Measurements from ENCODE around the gene ACBD4. TPM values are rescaled to one million over a fixed set of nuclear protein-coding genes. Genes with fewer than 3 reads are reported as not detected.

ACBD4 gene
- total RNA-seq, 4 donors from 2014 or later, result 1.7 to 6.9 (median 4.5) TPM

DNA sequence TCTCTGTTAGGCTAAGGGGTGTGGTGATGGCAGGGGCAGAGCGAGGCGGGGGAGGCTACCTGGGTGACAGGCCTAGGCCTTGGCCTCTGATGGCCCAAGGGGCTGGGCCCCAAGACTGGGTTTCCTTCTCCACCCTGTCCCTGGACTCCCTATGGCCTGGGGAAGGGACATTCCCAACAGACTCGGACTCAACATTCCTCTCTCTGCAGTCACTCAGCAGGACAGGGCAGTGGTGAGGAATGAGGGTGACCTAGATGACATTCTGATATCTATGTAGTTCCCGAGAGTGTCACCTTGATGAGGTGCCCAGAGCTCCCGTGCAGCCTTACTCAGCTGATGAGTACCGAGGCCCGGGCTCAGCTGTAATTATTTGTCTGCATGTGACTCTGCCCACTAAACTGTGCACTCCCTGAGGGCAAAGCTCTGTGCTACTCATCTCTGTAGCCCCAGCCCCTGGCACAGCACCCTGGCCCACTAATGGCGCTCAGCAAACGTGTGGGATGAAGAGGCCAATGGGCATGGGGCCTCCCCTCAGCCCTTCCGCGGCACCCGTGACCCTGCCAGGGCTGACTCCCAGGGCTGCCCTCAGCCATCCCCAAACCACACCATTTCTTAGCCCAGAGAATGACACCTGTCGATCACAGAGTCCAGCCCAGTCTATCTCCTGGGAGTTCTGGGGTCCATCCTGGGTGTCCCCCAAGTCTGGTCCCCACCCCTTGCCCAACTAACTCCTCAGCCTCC is 5.4 kb upstream of the ACBD4 start:
- no peaks in the 10 kb centered on the region for H3K27me3 ChIP-seq
- intact Hi-C loops (cut with DNase I), result loop anchor here (5.0 kb wide), 1 partner anchor 353 kb away; no protein-coding TSS in a partner anchor
- no peak for DNase-seq
- peaks cover 37 to 72% (median 44%) of the 10 kb centered on the region in 3 donors for H3K4me1 ChIP-seq
- H3K36me3 ChIP-seq, result no peaks in the 10 kb centered on the region
- H3K4me3 ChIP-seq, result peak overlapping the region in 2 of 4 donors; percentile 12 to 78
- no peaks in the 10 kb centered on the region for H3K9me3 ChIP-seq
- WGBS, 2 donors, result 46 to 57% methylated on average over 10 of the region's 13 CpGs
- TF ChIP-seq POLR2A (IDR thresholded peaks at IDR 0.05), result no peak
- TF ChIP-seq, protein P1, sequence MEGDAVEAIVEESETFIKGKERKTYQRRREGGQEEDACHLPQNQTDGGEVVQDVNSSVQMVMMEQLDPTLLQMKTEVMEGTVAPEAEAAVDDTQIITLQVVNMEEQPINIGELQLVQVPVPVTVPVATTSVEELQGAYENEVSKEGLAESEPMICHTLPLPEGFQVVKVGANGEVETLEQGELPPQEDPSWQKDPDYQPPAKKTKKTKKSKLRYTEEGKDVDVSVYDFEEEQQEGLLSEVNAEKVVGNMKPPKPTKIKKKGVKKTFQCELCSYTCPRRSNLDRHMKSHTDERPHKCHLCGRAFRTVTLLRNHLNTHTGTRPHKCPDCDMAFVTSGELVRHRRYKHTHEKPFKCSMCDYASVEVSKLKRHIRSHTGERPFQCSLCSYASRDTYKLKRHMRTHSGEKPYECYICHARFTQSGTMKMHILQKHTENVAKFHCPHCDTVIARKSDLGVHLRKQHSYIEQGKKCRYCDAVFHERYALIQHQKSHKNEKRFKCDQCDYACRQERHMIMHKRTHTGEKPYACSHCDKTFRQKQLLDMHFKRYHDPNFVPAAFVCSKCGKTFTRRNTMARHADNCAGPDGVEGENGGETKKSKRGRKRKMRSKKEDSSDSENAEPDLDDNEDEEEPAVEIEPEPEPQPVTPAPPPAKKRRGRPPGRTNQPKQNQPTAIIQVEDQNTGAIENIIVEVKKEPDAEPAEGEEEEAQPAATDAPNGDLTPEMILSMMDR (IDR thresholded peaks at IDR 0.05), result no peak
- peak overlapping the region; percentile 85 to 99 (median 94) for H3K27ac ChIP-seq

DNA sequence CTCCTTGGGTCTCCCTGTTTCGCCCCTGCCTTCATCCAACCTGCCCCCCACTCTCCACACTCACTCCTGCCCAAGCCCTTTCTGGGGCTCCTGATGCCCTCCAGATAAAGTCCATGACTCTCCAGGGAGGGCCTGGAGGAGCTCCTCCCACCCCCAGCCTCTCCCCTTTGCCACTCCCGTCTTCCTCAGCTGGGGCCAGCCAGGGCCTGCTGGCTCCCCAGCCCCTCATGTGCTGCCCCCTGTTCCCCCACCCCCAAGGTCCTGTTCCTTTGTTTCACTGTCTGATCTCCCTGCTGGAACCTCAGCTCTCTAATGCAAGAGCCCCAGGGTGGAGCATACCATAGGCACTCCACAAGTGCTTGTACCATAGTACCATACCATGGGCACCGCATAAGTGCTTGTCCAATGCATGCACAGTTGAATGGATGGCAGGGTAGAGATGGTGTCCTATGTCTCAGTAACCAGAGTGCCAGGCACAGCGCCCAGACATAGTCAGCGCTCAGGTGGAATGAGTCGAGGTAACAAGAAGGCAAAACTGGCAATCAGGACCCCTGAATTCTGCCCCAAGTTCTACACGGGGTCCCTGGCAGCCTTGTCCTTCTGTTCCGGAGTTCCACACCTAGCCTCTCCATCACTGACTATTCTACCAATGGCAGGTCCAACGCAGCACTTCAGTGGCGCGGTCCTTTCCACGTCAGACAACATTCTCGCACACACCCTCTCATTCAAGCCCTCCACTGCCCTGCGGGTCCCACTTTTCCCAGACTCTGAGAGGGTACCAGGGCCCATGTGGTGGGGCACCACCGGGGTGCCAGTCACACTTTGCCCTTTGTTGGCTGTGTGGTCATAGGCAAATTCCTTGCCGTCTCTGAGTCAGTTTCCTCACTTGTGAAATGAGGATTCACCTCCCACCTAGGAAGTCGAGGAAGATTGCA is 4.5 kb upstream of the ACBD4 start:
- H3K27ac ChIP-seq, result peak overlapping the region; percentile 92 to 99 (median 98)
- no peaks in the 10 kb centered on the region for H3K27me3 ChIP-seq
- TF ChIP-seq, protein P1 (IDR thresholded peaks at IDR 0.05), result no peak
- no peak for TF ChIP-seq POLR2A (IDR thresholded peaks at IDR 0.05)
- peaks cover 34 to 76% (median 45%) of the 10 kb centered on the region in 3 donors for H3K4me1 ChIP-seq
- H3K9me3 ChIP-seq, result no peaks in the 10 kb centered on the region
- DNase-seq, result no peak
- intact Hi-C loops (cut with DNase I), result loop anchor here (5.0 kb wide), 1 partner anchor 354 kb away; no protein-coding TSS in a partner anchor
- WGBS, 2 donors, result 64 to 66% methylated on average over 13 to 14 of the region's 17 CpGs
- no peaks in the 10 kb centered on the region for H3K36me3 ChIP-seq
- peak overlapping the region; percentile 78 to 98 (median 90) for H3K4me3 ChIP-seq

DNA sequence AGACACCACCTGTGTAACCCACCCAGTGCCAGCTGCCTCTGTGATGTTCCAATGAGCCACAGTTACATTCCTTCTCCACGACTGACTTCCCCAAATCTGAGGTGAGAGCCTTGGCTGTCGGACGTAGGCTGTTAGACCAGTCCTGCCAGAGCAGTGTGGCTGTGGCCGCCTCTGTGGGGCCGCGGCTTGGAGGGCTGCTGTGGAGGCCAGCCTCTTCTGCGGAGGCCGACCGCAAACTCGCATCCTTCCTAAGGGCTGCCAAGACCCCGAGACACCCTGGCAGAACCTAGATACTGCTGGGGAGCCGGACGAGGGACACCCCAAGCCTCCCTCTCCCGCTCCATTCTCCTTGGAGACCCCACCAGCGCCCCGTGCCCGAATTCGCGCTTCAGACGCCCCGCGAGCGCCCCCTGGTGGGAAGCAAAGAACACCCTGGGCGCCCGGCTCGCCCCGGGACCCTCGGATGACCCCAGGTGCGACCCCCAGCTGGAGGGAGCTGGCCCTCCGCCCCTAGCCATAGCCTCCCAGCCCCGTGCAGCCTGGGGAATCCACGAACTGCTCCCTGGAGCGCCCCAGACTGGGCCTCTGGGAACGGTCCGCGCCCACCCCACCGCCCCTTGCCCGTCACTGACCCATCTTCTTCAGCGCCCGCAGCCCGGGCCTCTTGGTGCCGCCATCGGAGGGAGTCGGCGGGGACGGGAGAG is 3.7 kb upstream of the ACBD4 start:
- Histone ChIP-seq H3K27me3 (no peaks in the 10 kb centered on the region), H3K4me3 (peak overlapping the region; percentile 78 to 98 (median 90)), H3K4me1 (peaks cover 42 to 81% (median 53%) of the 10 kb centered on the region in 3 donors), H3K27ac (peak overlapping the region; percentile 92 to 99 (median 98)), H3K36me3 (no peaks in the 10 kb centered on the region), H3K9me3 (no peaks in the 10 kb centered on the region)
- no peak for DNase-seq
- TF ChIP-seq, protein P1 (IDR thresholded peaks at IDR 0.05), result peak; percentile 75 to 93 (median 84)
- TF ChIP-seq POLR2A (IDR thresholded peaks at IDR 0.05), result no peak
- intact Hi-C loops (cut with DNase I), result loop anchor here (5.0 kb wide), 1 partner anchor 354 kb away; no protein-coding TSS in a partner anchor
- 12% methylated on average over 3 of the region's 46 CpGs; no CpG with 5 or more reads in 1 of the 2 donors for WGBS, 2 donors

DNA sequence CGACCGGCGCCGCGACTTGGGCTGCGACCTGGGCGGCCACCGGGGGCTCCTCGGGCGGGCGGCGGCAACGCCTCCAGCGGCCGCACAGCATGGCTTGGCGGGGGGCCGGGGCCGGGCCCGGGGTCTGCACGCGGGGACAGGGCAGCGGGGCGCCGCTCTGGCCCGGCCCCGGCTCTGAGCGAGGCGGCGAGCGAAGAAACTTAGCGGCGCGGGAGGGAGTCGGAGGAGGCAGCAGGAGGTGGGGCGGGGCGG is 3.2 kb upstream of the ACBD4 start, which contains the start of gene PLCD3:
TSS of gene PLCD3 (minus strand) at position 196 of the 252 bp plus-strand sequence. CDS start at position 91, 105 bp downstream.
- TF ChIP-seq POLR2A (IDR thresholded peaks at IDR 0.05), result peak in 1 of 4 donors; percentile 42
- TF ChIP-seq, protein P1 (IDR thresholded peaks at IDR 0.05), result no peak
- DNase-seq, result no peak
- no peaks in the 10 kb centered on the region for H3K27me3 ChIP-seq
- H3K9me3 ChIP-seq, result no peaks in the 10 kb centered on the region
- H3K4me3 ChIP-seq, result peak within 1 kb of the TSS; percentile 78 to 98 (median 90)
- H3K36me3 ChIP-seq, result no peaks in the 10 kb centered on the region
- peak within 1 kb of the TSS; percentile 92 to 99 (median 98) for H3K27ac ChIP-seq
- H3K4me1 ChIP-seq, result peaks cover 43 to 81% (median 50%) of the 10 kb centered on the region in 3 donors
- intact Hi-C loops (cut with DNase I), result loop anchor here (5.0 kb wide), 1 partner anchor 355 kb away; no protein-coding TSS in a partner anchor
- WGBS, 2 donors, result no CpG with 5 or more reads among the region's 36 CpGs

Data from esophagus squamous epithelium (tissue), 5 donors.